Measurements from ENCODE around the gene PLEK2. TPM values are rescaled to one million over a fixed set of nuclear protein-coding genes. Genes with fewer than 3 reads are reported as not detected.
"Not testable (repeated sequence)": the region's sequence is repeated elsewhere in the genome, so short reads cannot be mapped to it uniquely, and the experiment has no call there.

PLEK2 gene
- total RNA-seq, 1 donor from 2014 or later, result 0.47 TPM

- DNase-seq, result no peak
These were observed 52.8 kb downstream of the PLEK2 start for GRCh38 chr14:67358924-67359774.

DNA sequence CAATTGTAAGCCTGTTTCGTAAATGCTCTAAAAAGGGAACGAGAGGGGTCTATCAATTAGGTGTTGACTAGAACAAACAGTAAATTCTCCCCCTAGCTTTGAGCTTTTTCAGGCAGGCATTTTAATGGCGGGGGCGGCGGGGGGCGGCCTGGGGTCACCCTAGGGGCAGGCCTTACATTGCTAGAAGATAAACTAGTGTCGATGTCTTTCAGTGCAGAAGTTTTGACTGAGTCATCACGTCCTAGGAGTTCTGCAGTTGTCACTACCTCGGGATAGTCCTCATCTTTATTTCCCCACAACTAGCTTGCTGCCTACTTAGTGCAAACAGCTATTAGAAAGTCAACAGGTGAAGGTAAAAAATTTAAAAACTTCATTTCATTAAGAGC, 54.0 kb downstream of the PLEK2 start:
- no peak for DNase-seq

DNA sequence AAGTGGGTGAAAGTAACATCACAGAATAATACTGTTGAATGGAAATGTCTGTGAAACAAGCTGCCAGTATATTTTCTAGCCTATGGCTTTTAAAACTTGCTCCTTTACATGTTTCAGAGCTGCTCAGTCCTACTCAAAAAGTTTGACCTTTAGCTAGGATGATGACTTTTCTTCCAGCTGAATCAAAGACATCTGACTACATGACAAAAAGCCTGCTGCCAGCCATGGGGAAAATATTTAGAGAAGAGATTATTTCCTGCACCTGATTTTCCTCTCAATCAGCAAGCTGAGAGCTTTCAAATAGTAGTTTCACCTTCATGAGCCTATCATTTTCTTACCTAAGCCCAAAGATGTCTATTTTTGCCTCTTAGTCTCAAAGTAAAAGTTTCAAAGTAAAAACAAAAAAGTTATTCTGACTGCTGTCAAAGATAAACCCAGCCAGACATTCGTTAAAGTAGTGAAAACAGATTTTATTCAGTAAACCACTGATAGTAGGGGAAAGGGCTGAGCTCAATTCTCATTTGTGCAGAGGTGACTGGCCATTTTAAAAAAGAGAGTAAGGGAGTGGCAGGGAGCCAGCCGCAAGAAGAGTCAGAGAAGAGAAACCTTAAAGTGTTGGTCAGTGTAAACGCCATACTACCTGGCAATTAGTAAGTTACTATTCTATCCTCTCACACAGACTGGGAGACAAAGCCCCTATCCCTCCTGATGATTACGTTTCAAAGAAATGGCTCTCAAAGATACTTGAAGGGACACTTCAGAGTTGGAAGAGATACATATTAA, 54.6 kb downstream of the PLEK2 start:
- DNase-seq, result no peak

- no peak for DNase-seq
These were observed 59.9 kb downstream of the PLEK2 start for GRCh38 chr14:67352055-67352454.

DNA sequence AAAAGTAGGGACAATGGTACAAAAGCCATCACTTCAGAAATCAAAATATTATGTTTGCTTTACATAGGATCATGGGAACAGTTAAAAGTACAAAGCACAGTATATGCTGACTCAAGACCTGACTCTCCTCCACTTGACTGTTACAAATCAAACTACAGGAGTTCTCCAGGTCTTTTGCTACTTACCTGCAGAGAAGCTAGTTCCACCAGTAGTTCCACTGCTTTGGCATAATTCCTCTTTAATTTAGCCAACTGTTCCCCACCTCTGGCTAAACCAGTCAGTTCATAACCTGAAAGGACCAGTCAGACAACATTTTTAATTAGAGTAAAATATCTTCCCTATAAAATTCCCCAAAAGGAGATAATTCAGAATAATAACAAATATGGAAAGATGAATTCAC, 66.4 kb downstream of the PLEK2 start:
- no peak for DNase-seq

- no peak for DNase-seq
These were observed 68.2 kb downstream of the PLEK2 start for GRCh38 chr14:67343601-67344230.

- DNase-seq, result not testable (repeated sequence)
These were observed 70.7 kb downstream of the PLEK2 start for GRCh38 chr14:67341231-67341630.

Small RNA genes lying within 50 kb of the gene (small RNA-seq; reads per million reads assigned to genes)
- gene MIR5694 (not detected), gene RF00019 (not detected)

Other genes starting within 250 kb of the PLEK2 start
- 1.4 TPM for gene GARIN2, start 222.7 kb downstream of the PLEK2 start, total RNA-seq
- 19.8 TPM for gene PALS1, start 170.7 kb downstream of the PLEK2 start, total RNA-seq
- 152 TPM for gene ATP6V1D, start 52.4 kb downstream of the PLEK2 start, total RNA-seq
- 92.8 TPM for gene EIF2S1, start 51.8 kb downstream of the PLEK2 start, total RNA-seq
- gene TMEM229B, start 76.6 kb upstream of the PLEK2 start, total RNA-seq, result 23.9 TPM
- gene PLEKHH1, start 121.1 kb upstream of the PLEK2 start, total RNA-seq, result 5.5 TPM
- gene PIGH, start 188.1 kb upstream of the PLEK2 start, total RNA-seq, result 25.3 TPM
- gene ARG2, start 207.8 kb upstream of the PLEK2 start, total RNA-seq, result 49.0 TPM

All from occipital lobe (tissue), 3 donors.